Stimulated activated CD8-positive, alpha-beta memory T cell treated with anti-CD3 and anti-CD28 coated beads, Interleukin-7, amount 100 ng/mL, for 48 hours (primary cell): Measurements from ENCODE around the gene EIPR1.
"Not testable (repeated sequence)": the region's sequence is repeated elsewhere in the genome, so short reads cannot be mapped to it uniquely, and the experiment has no call there.

ENCODE experiments used
- DNase-seq, 2 donors: peaks; one replicate each; pipeline ENCODE4 v3.0.0-alpha.2; 2020; ENCODE audit warnings: low read depth in 1 of 2; ENCODE audit errors: extremely low read depth in 1 of 2

EIPR1 gene

DNA sequence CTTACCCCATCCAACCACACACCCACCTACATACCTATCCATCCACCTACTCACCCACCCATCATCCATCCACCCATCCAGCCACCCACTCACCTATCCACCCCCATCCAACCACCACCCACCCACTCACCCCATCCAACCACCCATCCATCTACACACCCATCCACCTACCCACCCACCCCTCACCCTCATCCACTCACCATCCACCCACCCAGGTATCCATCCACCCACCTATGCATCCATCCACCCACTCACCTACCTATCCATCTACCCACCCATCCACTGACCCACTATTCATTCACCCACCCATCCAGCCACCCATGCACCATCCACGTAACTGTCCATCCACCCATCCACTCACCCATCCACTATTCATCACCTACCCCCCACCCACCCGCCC, 194.8 kb downstream of the EIPR1 start:
- DNase-seq = no peak

DNA sequence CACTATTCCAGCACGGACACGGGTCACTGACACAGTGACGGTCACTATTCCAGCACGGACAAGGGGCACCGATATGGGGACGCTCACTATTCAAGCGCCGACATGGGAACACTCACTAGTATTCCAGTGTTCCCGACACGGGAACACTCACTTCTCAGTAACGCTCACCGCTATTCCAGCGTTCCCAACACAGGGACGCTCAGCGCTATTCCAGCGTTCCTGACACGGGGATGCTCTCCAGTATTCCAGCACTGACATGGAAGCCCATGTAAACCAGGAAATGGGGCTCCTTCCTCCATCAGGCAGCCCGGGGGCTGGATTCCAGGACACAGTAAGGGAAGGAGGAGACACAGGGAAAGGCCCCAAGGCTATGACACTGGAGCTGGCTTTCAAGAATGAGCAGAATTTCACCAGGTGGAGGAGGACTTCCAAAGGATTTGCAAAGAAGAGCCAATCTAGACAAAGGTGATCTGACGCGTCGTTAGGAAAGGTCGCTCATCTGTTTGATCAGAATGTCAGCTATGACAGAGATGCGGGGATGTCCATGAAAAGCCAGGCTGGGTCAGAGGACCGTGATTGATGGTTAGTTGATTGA, 196.1 kb downstream of the EIPR1 start:
- DNase-seq = no peak

DNA sequence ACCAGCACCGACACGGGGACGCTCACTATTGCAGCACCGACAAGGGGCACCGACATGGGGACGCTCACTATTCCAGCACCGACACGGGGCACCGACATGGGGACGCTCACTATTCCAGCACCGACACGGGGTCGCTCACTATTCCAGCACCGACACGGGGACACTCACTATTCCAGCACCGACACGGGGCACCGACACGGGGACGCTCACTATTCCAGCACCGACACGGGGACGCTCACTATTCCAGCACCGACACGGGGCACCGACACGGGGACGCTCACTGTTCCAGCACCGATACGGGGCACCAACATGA, 196.8 kb downstream of the EIPR1 start:
- not testable (repeated sequence) for DNase-seq

DNA sequence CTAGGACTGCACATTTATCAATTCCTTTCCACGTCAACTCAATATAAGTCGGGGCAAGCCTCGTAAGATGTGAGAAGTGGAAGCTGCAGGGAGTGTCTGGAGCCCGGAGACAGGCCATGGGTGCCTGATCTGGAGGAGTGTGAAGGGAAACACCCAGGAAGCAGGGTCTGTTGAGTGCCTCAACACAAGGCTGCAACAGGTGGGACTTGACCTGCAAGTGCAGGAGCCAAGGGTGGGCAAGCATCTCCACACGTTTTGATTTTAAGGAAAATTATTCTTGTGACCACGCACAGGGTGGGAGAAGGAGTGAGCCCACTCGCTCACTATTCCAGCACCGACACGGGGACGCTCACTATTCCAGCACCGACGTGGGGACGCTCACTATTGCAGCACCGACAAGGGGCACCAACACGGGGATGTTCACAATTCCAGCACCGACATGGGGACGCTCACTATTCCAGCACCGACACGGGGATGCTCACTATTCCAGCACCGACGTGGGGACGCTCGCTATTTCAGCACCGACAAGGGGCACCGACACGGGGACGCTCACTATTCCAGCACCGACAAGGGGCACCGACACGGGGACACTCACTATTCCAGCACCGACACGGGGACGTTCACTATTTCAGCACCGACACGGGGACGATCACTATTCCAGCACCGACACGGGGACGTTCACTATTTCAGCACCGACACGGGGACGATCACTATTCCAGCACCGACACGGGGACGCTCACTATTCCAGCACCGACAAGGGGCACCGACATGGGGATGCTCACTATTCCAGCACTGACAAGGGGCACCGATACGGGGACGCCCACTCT, 197.3 kb downstream of the EIPR1 start:
- DNase-seq = no peak

DNA sequence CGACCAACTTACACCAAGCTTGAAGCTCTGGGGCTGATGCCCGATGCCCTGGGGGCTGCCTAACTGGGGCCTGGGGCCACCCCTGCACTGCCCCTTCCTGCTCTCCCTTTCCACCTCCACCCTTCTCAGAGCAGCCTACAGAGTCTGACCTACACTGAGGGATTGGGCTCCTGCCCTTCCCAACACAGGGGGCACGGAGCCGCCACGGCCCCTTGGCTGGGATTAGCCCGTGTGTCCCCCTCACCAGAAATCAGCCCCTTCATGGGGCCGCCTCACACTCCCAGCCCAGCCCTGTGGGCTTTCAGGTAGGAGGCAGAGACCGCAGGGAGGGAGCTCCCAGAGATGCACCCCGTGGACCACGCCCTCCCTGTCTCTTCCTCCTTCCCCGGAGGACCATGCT, 198.0 kb downstream of the EIPR1 start:
- DNase-seq = no peak

DNA sequence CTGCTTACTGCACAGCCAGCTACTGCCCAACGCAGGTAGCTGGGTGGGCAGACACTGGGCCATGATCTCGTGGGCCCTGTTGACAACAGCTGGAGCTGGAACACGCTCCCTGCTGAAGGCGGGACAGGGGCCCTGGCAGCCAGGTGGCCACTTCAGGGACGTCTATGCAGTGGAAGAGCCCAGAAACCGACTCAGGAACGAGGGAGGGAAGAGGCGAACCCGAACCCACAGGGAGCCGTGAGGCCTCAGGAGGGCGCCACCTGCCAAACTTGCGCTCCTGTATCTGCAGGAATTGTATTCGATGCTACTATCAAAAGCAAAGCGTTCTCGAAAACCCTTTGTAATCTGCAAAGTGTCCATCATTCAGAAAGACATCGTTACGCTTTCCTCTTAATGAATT, 198.4 kb downstream of the EIPR1 start:
- DNase-seq = no peak

DNA sequence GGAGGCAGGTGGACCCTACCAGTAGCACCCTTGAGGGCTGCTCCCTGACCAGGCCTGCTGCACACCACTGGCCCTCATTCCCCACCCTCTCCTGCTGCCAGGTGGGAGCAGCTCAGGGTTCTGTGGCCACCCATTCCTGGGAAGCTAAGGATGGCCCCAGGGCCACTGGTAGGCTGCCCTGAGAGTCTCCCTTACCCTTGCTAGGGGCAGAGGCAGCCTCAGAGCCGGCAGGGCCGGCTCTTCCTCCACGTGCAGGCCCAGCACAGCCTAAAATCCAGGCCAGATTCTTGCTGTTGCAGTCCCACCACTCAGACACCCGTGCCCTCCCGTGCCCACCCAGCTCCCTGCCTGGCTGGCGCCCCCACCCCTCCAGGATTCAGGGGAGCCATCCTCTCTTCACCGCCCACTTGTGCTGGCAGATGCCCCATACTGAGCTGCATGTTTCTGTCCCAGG, 199.0 kb downstream of the EIPR1 start:
- no peak for DNase-seq

DNA sequence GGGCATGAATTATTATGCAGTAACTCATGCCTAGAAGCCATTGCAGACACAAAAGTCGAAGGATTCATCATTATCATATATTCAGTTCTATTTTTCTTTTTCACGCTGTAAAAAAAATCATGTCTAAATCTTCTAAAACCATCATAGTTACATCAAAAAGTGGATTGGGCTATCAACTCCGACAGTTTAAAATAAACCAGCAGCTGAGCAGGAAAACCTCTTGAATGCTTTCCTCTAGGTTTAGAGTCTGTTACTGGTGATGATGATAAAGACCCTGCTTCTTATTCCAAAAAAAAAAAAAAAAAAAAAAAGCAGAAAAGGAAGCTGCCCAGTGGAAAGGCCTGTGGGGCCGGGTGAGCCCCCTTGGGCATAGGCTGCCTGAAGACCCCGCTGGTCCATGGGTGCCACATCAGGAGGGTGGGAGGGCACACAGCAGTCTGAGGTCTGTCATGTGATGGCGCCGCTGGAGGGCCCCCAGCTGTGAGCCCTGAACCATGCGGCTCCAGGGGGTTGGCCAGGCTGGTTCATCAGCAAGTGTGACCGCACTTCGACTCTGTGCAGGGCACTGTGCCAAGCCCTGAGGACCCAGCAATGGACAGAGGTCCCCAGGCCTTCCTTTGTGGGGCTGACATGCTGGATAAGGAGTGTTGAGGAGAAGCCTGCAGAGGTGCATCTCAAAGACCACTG, 199.6 kb downstream of the EIPR1 start:
- no peak for DNase-seq

DNA sequence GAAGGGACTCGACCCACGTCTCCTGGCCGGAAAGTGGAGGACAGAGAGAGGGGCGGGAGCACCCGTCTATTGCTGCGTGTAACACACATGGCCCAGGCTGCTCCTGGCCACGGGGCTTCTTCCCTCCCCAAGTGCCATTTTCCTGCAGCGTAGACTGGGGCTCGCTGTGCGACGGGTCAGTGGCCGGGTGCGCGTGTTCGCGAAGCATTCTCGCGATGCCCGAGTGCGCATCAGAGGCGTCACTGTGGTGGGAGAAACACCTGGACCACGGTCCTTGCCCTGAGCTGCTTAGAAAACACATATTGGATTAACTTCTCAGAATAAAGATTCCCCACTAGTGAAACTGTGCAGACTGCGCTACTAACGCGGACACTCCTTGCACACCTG, 200.8 kb downstream of the EIPR1 start:
- DNase-seq = no peak

DNA sequence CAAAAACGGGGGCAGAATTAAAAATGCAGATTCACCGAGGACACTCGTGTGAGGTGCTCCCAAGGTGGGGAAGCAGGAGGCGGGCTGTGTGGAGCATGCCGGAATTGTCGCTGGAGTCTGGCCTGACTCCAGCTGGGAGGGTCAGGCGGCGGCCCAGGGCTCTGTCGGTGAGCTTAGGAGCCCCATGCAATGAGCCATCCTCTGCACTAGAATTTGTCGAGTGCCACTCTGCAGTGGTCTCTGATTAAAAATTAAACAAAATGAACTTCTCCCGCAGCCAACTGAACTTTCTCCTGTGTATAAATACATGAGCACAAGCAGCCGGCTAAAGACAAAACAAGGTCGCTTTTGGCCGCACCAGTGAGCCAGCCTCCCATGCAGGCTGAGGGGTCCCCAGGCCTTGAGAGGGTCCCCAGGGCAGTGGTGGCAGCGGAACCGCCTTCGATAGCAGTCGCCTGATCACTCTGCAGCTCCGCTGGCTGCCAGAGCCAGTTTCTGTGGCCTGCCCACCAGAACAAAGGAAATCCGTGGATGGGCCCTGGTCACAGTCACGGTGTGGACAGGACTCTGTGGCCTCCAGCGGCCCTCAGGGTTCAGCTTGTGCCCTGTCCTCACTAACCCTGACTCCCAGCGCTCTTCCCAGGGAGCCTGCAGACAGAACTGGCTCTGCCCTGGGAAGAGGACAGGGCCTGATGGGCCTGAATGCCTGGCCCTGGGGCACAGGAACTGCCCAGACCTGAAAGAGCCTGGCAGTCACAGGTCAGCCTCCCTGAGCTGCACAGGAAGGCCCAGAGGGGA, 201.3 kb downstream of the EIPR1 start:
- DNase-seq = no peak

DNA sequence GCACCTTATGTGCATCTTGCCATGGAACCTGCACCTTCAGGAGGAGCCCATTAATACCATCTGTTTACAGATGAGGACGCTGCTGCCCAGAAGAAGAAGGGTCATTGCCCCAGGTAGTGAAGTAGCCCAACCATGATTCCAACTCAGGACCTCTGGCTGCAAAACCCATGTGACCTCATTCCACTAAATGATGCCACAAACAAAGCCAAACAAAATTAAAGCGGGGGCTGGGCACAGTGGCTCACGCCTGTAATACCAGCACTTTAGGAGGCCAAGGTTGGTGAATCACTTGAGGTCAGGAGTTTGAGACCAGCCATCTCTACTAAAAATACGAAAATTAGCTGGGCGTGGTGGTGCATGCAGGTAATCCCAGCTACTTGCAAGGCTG, 202.1 kb downstream of the EIPR1 start:
- no peak for DNase-seq

DNA sequence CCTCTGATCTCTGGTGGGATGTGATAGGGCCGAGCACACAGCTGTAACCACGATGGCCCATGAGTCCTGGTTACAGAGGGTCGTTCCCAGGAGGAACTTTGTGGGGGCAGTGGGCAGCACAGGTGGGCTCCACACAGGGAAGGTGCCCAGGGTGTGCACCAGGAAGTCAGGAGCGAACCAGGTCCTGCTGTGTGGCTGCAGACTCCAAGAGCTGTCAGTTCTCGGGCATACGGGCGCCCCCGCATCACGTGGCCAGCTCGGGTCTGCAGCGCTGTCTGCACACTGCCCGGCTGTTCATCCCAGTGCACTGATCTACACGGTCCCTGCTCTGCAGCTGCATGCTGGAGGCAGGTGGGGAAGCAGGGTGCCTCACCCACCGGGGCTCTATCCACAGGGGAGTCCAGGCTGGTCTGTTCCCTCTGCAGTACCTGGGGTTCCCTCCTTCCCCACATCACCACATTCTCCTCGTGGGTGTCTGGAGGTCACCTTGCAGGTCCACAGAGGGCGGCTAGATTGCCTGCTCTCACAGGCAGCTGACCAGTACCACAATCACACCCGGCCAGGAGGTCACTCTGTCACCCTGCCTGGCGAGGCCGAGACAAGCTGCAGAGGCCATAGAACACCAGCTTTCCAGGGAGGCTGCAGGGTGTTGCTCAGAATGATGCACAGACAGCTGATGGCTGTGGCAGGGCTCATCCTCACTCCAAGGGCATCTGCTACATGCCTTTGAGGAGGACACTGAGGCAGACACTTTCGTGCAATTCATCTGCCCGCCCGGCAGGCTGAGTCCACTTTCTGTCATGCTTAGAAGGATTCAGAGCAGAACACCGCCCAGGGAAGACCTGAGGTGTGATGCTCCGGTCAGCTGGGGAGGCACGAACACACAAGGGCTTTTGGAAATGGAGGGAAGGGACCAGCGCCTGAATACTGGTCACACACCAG, 202.7 kb downstream of the EIPR1 start:
- no peak for DNase-seq

DNA sequence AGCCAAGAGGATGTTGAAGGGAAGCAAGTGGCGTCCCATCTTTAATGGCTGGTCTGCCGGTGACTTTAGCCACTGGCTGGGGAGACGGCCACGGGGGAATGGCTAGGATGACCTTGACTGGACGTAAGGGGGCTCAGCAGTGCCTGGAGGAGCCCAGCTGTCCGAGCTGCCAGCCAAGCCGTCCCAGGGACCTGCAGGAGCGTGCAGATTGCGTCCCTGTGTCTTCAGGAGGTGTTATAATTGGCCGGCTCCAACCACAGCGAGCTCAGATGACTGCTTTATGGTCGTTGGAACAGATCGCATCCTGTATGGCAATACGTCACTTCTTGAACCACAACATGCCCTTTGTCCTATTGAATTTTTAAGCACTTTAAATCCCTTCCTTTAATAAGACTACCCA, 204.6 kb downstream of the EIPR1 start:
- DNase-seq = no peak

DNA sequence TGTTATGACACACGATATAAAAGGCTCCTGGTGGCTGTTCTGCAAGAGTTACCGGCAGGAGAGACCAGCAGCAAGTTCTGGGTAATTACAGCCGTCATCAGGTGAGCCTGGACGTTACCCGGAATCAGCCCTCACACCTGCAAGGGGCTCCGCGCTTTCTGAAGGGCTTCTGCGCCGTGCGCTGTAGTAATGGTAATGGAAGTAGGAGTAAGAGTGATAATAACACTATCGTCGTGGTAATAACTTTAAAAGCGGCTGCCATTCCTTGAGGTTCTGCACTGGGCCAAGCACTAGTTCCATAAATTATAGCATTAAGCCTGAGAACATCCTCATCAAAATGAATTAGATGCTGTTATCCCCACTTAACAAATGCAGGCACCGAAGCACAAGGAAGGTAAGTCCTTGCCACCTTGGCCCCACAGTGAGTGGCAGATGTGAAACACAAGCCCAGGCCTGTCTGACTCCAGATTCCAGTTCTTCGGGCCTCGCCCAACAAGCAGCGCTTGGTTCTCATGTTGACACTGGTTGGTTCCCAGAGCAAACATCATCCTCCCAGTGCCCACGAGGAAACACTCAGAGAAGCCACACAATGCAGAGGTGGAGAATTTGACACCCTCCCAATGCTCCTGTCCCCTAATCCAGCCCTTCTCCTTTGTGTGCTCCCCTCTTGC, 205.2 kb downstream of the EIPR1 start:
- DNase-seq = no peak

DNA sequence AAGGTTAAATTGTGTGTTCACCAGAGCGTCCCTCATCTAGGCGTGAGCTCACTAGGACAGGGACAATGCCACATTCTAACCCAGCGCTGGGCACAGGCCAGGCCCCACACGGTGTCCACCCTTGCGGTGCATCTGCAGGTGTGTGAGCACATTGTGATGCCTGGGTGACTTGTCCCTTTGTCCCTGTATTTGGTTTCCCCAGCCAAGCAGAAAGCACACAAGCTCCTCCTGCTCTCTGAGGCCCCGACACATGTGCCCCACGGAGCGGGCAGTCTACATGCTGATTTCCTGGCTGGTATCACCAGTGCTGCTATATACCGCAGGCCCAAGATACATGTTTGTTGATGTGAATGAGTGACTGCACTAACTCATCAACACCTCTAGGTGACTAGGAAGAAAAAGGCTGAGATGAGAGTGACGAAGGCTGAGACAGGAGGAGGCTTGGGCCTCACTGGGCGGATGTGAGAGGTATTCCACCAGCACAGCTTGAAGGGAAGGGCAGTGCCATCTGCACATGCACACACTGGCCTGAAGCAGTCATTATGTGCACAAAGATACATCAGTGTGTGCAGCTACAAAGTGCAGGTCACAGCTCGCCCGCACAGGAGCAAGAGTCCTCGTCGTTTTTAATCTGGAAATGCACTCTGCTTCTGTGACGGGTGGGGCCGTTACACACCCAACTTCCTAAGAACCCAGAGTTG, 205.9 kb downstream of the EIPR1 start:
- no peak for DNase-seq

DNA sequence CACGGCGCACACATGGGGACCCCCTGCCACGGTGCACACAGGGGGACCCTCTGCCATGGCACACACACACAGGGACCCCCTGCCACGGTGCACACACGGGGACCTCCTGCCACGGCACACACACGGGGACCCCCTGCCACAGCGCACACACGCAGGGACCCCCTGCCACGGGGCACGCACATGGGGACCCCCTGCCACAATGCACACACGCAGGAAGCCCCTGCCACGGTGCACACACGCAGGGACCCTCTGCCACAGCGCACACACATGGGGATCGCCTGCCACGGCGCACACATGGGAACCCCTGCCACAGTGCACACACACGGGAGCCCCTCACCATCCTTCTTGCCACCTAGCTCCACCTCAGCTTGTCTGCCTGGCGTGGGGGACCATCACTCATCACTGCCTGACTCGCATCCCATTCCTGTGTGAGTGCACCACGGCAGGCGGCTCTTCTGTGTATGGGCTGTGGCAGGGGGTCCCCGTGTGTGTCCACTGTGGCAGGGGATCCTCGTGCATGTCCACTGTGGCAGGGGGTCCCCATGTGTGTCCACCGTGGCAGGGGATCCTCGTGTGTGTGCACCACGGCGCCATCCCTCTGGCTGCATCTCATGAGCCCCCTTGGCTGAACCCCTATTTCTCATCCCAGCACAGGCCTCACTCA, 206.7 kb downstream of the EIPR1 start:
- no peak for DNase-seq

DNA sequence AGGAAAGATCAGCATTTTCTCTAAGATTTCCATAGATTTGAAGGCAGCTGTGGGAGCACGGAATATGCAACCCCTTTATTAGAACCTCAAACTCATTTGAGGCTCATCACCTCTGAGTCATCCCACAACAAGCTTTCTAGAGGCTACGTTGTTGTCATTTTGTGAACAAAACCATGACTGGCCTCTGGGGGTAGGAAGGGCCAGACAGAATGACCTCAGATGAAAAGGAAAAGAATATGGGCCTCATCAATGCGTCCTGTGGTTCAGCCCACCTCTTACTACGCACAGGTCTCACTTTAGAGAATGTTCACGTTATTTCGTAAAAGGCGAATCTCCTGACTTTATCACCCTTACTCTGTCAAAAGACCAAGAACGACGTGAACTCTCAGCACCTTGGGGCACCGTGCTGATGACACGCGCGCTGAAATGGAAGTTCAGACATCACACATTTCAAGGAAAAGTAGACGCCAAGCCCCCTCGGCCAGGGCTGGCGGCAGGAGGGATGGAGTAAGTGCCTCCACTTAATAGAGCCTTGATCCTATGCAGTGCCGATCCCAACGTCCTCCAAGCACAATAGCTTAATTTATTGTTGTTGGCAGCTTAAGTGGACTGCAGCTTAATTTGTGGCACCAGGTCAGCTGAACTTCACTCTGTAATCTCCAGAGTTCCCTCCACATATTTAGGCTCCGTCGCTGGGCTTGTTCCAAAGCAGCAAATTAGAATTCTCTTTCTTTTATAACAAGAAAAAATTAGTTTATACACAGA, 208.3 kb downstream of the EIPR1 start:
- no peak for DNase-seq
